Smooth muscle cell (in vitro differentiated cells): Measurements from ENCODE around the gene FAT1. TPM values are rescaled to one million over a fixed set of nuclear protein-coding genes. Genes with fewer than 3 reads are reported as not detected.
"Not testable (repeated sequence)": the region's sequence is repeated elsewhere in the genome, so short reads cannot be mapped to it uniquely, and the experiment has no call there.

Experiments used
- DNase-seq: peaks from one replicate; lab custom pipeline; 2025; ENCODE audit not compliant: unreplicated experiment; lab: John Stamatoyannopoulos, UW
- H2AFZ ChIP-seq: fragments of 200-600 bp; sonication (generic); 2 replicates; pipeline ENCODE4 v1.6.0; 2016; ENCODE audit warnings: antibody characterized with exemption, low read depth, mild to moderate bottlenecking
- H3F3A ChIP-seq: fragments of 200-600 bp; sonication (generic); 2 replicates; pipeline ENCODE4 v1.6.0; 2017; ENCODE audit warnings: antibody characterized with exemption, low read depth
- H3K27ac ChIP-seq: fragments of 200-600 bp; sonication (generic); 2 replicates; pipeline ENCODE4 v1.5.1; 2016; ENCODE audit warnings: low read depth, mild to moderate bottlenecking
- H3K27me3 ChIP-seq: fragments of 200-600 bp; sonication (generic); 2 replicates; pipeline ENCODE4 v1.6.1; 2016; ENCODE audit warnings: low read depth, mild to moderate bottlenecking
- H3K36me3 ChIP-seq: fragments of 200-600 bp; sonication (generic); 2 replicates; pipeline ENCODE4 v1.5.1; 2016; ENCODE audit warnings: low read depth
- H3K4me1 ChIP-seq: fragments of 200-600 bp; sonication (generic); 2 replicates; pipeline ENCODE4 v1.5.1; 2016; ENCODE audit warnings: low read depth
- H3K4me2 ChIP-seq: fragments of 200-600 bp; sonication (generic); 2 replicates; pipeline ENCODE4 v1.6.0; 2016; ENCODE audit warnings: mild to moderate bottlenecking
- H3K4me3 ChIP-seq: fragments of 200-600 bp; sonication (generic); 2 replicates; pipeline ENCODE4 v1.5.1; 2016; ENCODE audit warnings: mild to moderate bottlenecking
- H3K79me2 ChIP-seq: fragments of 200-600 bp; sonication (generic); 2 replicates; pipeline ENCODE4 v1.6.0; 2016; ENCODE audit warnings: low read depth, mild to moderate bottlenecking
- H3K9ac ChIP-seq: fragments of 200-600 bp; sonication (generic); 2 replicates; pipeline ENCODE4 v1.6.0; 2016; ENCODE audit warnings: low read depth
- H3K9me3 ChIP-seq: fragments of 200-600 bp; sonication (generic); replicated peaks from 2 replicates; pipeline ENCODE4 v1.5.1; 2016; ENCODE audit warnings: low read depth
- H4K20me1 ChIP-seq: fragments of 200-600 bp; sonication (generic); 2 replicates; pipeline ENCODE4 v1.6.0; 2016; ENCODE audit warnings: low read depth
- WGBS: methylation state at CpG from one replicate; pipeline ENCODE4 v1.1.7; 2016; ENCODE audit warnings: low lambda C conversion rate; 5-methylcytosine and 5-hydroxymethylcytosine counted together
- polyA plus RNA-seq: library from polyadenylated mRNA; unstranded; fragments of >200 nt; fragmentation: Nextera tagmentation; extraction: Ambion mirVana; gene quantifications from 2 replicates; pipeline ENCODE4 v1.2.1, GENCODE V29; 2016
- total RNA-seq: library from RNA; depleted of rRNA; stranded (reverse); fragments of >200 nt; gene quantifications from 2 replicates; pipeline ENCODE4 v1.2.3, GENCODE V29; 2014
- TF ChIP-seq, protein P1 (sequence below): fragments of 200-600 bp; sonication (generic); IDR thresholded peaks from 2 replicates; pipeline ENCODE4 v1.5.1; 2017; ENCODE audit warnings: borderline replicate concordance, mild to moderate bottlenecking, antibody characterized with exemption; ENCODE audit not compliant: insufficient read depth, poor library complexity, severe bottlenecking

Gene FAT1
- total and polyA plus RNA-seq, 2 experiments from 2014 or later = 42.4 to 395 TPM

DNA sequence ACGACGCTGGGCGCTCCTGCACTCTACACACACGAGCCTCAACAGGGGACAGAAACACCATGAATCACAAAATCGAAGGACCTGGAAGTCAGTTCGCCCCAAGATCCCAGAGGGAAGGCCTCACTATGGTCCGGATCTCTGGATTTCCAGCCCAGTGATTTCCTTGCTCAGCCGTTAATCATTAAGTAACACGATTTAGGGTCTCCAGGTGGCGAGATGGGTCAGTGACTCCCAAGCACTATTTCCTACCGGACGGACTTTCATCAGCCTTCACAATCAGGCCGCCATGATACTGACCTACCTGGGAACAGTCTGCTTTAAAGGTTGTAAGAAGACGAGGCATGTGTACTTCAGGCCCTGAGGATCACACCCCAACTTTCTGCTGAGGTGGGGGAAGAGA lies 63.7 kb downstream of the FAT1 start:
- Histone ChIP-seq H2AFZ (no peak overlapping the region), H3K79me2 (peaks cover 20% of the 10 kb centered on the region), H3K4me1 (no peaks in the 10 kb centered on the region), H4K20me1 (peaks cover 100% of the 10 kb centered on the region), H3K9me3 (no peaks in the 10 kb centered on the region), H3K4me3 (no peak overlapping the region), H3K4me2 (no peak overlapping the region), H3K9ac (no peak overlapping the region), H3K36me3 (no peaks in the 10 kb centered on the region), H3K27me3 (no peaks in the 10 kb centered on the region), H3K27ac (no peak overlapping the region), H3F3A (no peaks in the 10 kb centered on the region)
- 96% methylated on average over 14 of the region's 14 CpGs for WGBS
- no peak for DNase-seq
- TF ChIP-seq, protein P1, sequence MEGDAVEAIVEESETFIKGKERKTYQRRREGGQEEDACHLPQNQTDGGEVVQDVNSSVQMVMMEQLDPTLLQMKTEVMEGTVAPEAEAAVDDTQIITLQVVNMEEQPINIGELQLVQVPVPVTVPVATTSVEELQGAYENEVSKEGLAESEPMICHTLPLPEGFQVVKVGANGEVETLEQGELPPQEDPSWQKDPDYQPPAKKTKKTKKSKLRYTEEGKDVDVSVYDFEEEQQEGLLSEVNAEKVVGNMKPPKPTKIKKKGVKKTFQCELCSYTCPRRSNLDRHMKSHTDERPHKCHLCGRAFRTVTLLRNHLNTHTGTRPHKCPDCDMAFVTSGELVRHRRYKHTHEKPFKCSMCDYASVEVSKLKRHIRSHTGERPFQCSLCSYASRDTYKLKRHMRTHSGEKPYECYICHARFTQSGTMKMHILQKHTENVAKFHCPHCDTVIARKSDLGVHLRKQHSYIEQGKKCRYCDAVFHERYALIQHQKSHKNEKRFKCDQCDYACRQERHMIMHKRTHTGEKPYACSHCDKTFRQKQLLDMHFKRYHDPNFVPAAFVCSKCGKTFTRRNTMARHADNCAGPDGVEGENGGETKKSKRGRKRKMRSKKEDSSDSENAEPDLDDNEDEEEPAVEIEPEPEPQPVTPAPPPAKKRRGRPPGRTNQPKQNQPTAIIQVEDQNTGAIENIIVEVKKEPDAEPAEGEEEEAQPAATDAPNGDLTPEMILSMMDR = no peak

GRCh38 chr4:186659456-186659855 lies 64.2 kb downstream of the FAT1 start:
- 93% methylated on average over 16 of the region's 16 CpGs for WGBS

GRCh38 chr4:186658657-186659056 lies 65.0 kb downstream of the FAT1 start:
- DNase-seq = no peak
- Histone ChIP-seq H2AFZ (no peak overlapping the region), H3K9me3 (no peaks in the 10 kb centered on the region), H3K36me3 (no peaks in the 10 kb centered on the region), H4K20me1 (peaks cover 100% of the 10 kb centered on the region), H3K4me1 (no peaks in the 10 kb centered on the region), H3K9ac (no peak overlapping the region), H3K27ac (no peak overlapping the region), H3K4me2 (no peak overlapping the region), H3K79me2 (peaks cover 10% of the 10 kb centered on the region), H3K27me3 (no peaks in the 10 kb centered on the region), H3F3A (no peaks in the 10 kb centered on the region), H3K4me3 (no peak overlapping the region)
- TF ChIP-seq, protein P1 = no peak
- 95% methylated on average over 20 of the region's 20 CpGs for WGBS

More at GRCh38 chr4:186659456-186659855, 64.2 kb downstream of the FAT1 start:
- peaks cover 100% of the 10 kb centered on the region for H4K20me1 ChIP-seq
- not testable (repeated sequence) for H3K9me3 ChIP-seq, H3K9ac ChIP-seq, H3K4me1 ChIP-seq, H3F3A ChIP-seq, H3K4me3 ChIP-seq, H3K36me3 ChIP-seq, H3K27me3 ChIP-seq, H2AFZ ChIP-seq, H3K4me2 ChIP-seq, DNase-seq, H3K27ac ChIP-seq
- peaks cover 17% of the 10 kb centered on the region for H3K79me2 ChIP-seq

DNA sequence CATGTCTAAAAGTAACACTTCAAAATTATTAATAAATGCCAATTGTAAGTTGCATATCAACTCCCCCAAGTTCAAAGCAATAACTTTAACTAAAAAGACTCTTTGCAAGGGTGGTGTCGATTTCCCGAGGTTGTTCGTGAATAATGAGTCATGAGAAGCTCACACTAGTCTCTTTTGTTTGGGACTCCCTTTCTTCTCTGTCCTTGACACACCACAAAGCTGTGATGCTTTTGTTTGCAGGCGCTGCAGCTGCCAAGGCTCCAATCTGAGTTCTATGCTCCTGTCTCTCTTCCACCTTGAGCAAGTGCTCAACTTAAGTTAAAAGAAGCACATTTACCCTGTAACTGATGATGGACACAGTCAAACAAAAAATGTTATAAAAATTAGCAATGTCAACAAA lies 65.9 kb downstream of the FAT1 start:
- Histone ChIP-seq H3K79me2 (peaks cover 4% of the 10 kb centered on the region), H3K4me1 (no peaks in the 10 kb centered on the region), H3K36me3 (no peaks in the 10 kb centered on the region), H2AFZ (no peak overlapping the region), H3K4me2 (no peak overlapping the region), H3F3A (no peaks in the 10 kb centered on the region), H3K27ac (peak overlapping the region; percentile 0), H3K27me3 (no peaks in the 10 kb centered on the region), H3K9me3 (no peaks in the 10 kb centered on the region), H3K4me3 (no peak overlapping the region), H4K20me1 (peaks cover 100% of the 10 kb centered on the region), H3K9ac (no peak overlapping the region)
- DNase-seq = no peak
- TF ChIP-seq, protein P1 = no peak
- WGBS = 75% methylated on average over 4 of the region's 4 CpGs
